AG10803 (cell line): Measurements from ENCODE around the gene STAMBPL1.

ENCODE experiments used
- DNase-seq: peaks from one replicate; pipeline ENCODE4 v3.0.0; 2010; ENCODE audit warnings: low read depth
- H3K4me3 ChIP-seq: 2 replicates; pipeline ENCODE4 v1.5.1; 2011; ENCODE audit warnings: mild to moderate bottlenecking, low read length, control low read depth
- TF ChIP-seq, protein P1 (sequence below): conservative IDR thresholded peaks from 2 replicates; pipeline ENCODE4 v1.5.1; 2011; ENCODE audit warnings: mild to moderate bottlenecking, low read length, control low read depth, inconsistent platforms

Gene STAMBPL1

DNA sequence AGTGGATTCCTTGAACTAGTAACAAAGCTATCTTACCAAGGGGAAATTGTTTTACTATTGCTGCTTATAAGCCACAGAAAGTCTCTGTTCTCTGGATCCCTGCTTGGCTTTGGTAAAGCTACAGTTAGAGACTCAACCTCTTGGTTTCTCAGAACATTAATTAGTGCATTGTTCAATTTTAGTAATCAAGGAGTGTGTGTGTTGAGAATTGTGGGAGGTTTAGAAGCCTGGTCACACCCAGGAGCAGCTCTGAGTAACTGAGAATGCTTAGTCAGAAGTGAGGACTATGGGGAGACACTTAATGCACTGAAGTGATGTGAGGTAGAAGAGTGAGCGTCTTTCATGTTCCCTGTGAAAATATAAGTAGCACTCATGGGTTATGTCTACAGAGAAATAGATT, 80.8 kb downstream of the STAMBPL1 start:
- no peak for DNase-seq
- H3K4me3 ChIP-seq = no peak overlapping the region

DNA sequence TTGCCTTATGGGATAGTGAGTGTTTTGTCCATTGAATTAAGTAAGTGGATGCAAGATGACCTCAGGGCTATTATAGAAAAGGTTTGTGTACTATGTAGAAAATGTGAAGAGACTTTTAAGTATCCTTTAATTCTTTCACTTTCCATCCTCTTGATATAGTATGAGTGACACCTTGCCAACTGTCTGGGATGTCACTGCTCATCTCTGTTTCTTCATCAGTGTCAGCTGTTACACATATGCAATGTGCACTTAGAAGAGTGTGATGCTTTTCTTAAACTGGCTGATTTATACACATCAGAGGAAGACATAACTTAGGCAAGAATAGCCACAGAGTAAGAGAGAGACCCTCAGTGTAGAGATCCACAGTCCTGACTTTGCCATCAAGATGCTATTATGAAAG, 81.2 kb downstream of the STAMBPL1 start:
- H3K4me3 ChIP-seq = no peak overlapping the region
- TF ChIP-seq, protein P1, sequence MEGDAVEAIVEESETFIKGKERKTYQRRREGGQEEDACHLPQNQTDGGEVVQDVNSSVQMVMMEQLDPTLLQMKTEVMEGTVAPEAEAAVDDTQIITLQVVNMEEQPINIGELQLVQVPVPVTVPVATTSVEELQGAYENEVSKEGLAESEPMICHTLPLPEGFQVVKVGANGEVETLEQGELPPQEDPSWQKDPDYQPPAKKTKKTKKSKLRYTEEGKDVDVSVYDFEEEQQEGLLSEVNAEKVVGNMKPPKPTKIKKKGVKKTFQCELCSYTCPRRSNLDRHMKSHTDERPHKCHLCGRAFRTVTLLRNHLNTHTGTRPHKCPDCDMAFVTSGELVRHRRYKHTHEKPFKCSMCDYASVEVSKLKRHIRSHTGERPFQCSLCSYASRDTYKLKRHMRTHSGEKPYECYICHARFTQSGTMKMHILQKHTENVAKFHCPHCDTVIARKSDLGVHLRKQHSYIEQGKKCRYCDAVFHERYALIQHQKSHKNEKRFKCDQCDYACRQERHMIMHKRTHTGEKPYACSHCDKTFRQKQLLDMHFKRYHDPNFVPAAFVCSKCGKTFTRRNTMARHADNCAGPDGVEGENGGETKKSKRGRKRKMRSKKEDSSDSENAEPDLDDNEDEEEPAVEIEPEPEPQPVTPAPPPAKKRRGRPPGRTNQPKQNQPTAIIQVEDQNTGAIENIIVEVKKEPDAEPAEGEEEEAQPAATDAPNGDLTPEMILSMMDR = no peak
- no peak for DNase-seq

More for the DNA sequence above, 80.8 kb downstream of the STAMBPL1 start:
- TF ChIP-seq, protein P1 = no peak

DNA sequence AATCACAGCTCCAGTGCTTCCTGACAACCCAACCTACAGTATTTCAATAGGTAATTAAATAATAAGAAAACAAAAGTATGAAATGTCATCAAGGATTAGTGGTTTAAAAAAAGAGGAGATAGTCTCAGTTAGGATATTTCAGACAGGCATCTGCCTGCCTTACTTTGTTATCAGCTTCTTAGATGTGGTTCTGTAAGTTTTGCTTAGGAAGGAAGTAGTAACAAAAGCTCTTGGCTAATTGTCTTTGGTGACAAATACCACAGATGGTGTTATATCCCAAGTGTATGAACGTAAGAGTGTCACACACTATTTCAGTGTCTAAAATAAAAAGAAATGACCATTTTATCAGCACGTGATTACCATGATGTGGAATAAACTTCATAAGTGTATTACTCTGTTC, 82.3 kb downstream of the STAMBPL1 start:
- no peak for DNase-seq
- H3K4me3 ChIP-seq = no peak overlapping the region
- TF ChIP-seq, protein P1 = no peak

DNA sequence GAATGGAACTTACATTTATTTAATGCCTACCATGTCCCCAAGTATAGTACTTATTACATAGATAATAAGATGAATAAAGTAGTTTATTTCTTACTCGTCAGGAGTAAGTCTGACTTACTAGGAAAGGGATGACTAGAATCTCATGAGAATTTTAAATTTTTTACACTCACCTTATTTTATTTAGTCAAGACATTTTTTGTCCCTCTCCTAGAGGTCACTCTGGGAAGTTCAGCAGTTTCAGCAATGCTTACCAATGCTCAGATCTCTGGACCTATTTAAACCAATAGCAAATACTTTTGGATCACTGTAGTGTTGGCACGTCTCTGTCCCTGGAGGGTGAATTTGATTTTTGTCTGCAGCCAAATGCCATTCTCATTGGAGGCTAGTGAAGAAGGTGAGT, 83.3 kb downstream of the STAMBPL1 start:
- H3K4me3 ChIP-seq = no peak overlapping the region
- TF ChIP-seq, protein P1 = no peak
- DNase-seq = no peak

DNA sequence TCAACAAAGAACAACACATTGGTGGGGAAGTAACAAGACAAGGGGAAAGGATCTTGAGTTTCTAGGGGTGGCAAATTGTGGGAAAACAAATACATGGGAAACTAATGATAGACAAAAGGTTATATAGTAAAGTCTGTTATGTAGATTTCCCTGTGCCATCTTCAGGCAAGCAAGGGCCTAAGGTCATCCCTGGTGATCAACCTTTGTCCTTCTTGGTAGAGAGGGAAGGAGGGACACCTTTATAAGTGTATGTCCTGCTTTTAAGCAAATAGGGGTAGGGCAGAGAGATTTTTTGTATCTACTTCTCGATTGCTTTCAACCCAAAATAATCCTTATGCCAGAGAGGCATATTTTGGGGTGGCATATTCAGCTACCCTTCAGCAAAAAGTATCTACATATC, 84.3 kb downstream of the STAMBPL1 start:
- no peak overlapping the region for H3K4me3 ChIP-seq
- TF ChIP-seq, protein P1 = no peak
- DNase-seq = no peak

DNA sequence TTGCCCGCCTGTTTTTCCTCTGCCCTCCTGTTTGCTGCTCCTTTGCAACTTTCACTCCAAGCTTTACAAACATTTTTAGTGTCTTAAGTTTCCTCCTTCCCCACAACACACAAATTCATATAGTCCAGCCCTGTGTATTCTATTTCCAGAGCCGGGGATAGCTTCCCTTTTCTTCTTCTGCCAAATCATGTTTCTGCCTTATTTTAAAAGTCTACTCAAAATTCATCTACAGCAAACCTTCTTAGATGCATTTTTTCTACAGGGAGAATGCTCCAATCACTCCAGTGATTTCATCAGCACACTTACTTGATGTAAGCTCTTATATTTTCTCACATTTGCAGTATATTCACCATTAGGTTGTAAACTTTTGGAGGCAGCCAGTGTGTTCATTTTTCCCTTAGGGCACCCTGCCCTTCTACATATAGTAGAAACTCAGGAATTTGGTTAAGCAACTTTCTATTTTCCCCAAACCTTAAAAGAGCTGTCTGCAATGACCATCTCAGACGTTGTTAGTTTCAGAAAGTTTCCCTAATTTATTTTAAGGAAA, 84.9 kb downstream of the STAMBPL1 start:
- TF ChIP-seq, protein P1 = no peak
- peak; percentile 33 for DNase-seq
- H3K4me3 ChIP-seq = no peak overlapping the region

DNA sequence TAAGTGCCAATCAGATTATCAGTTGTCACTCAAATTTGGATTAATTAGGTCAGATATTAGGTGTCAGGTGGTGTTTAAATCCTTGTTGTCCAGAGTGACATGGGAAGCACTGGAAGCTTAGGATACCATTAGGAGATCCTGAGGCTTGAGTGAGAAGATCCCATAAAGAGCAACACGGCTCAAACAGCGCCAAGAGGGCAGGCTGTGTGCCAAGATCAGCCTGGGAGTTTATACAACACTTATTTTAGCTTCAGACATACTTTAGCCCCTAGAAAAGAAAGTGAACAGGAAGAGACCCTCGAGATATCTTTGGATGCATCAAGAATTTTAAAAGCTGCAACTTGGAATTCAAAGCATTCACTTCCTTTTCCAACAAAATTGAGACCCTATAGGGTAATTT, 86.8 kb downstream of the STAMBPL1 start:
- no peak for DNase-seq
- TF ChIP-seq, protein P1 = no peak
- no peak overlapping the region for H3K4me3 ChIP-seq
